OCI-LY3 (cell line): Measurements from ENCODE around the gene GSS.

Experiments
- H2AFZ ChIP-seq: fragments of 200-600, 300-600 bp; shearing (Covaris generic); 2 replicates; pipeline ENCODE4 v1.6.0; 2014; ENCODE audit warnings: antibody characterized with exemption, low read depth, low read length
- H3K27ac ChIP-seq: fragments of 200-600, 300-600 bp; sonication (generic); 2 replicates; pipeline ENCODE4 v1.5.1; 2014; ENCODE audit warnings: mild to moderate bottlenecking, low read length, moderate library complexity, mixed read lengths
- H3K27me3 ChIP-seq: fragments of 200-600, 300-600 bp; sonication (generic); 2 replicates; pipeline ENCODE4 v1.6.1; 2014; ENCODE audit warnings: low read depth, low read length, mixed read lengths
- H3K36me3 ChIP-seq: fragments of 200-600, 300-600 bp; sonication (generic); replicated peaks from 2 replicates; pipeline ENCODE3; 2014; ENCODE audit warnings: low read depth, low read length, mixed read lengths
- H3K4me1 ChIP-seq: fragments of 300-600, 200-600 bp; sonication (generic); 2 replicates; pipeline ENCODE4 v1.6.1; 2014; ENCODE audit warnings: low read length, mixed read lengths
- H3K4me2 ChIP-seq: fragments of 200-600, 300-600 bp; sonication (generic); 2 replicates; pipeline ENCODE4 v1.6.1; 2014; ENCODE audit warnings: low read length, mixed read lengths
- H3K4me3 ChIP-seq: fragments of 300-600, 200-600 bp; sonication (generic); 2 replicates; pipeline ENCODE4 v1.5.1; 2014; ENCODE audit warnings: antibody characterized with exemption, mild to moderate bottlenecking, low read length, moderate library complexity
- H3K79me2 ChIP-seq: fragments of 300-600, 200-600 bp; shearing (Covaris generic); 2 replicates; pipeline ENCODE4 v1.6.1; 2014; ENCODE audit warnings: mild to moderate bottlenecking, low read length, mixed read lengths
- H3K9ac ChIP-seq: fragments of 300-600, 200-600 bp; shearing (Covaris generic); 2 replicates; pipeline ENCODE4 v1.6.0; 2014; ENCODE audit warnings: mild to moderate bottlenecking, low read length, moderate library complexity
- H3K9me3 ChIP-seq: fragments of 200-600, 300-600 bp; shearing (Covaris generic); 2 replicates; pipeline ENCODE4 v1.6.1; 2014; ENCODE audit warnings: low read length, mixed read lengths; ENCODE audit not compliant: insufficient read depth
- H4K20me1 ChIP-seq: fragments of 200-600, 300-600 bp; sonication (generic); 2 replicates; pipeline ENCODE4 v1.6.1; 2016; ENCODE audit warnings: low read length, mixed read lengths; ENCODE audit not compliant: insufficient read depth
- EZH2phosphoT487 ChIP-seq: fragments of 200-600 bp; shearing (Covaris generic); IDR thresholded peaks from 2 replicates; pipeline ENCODE4 v1.6.1; 2018; ENCODE audit warnings: antibody characterized with exemption, mixed run types, low read depth
- TF ChIP-seq, protein P1 (sequence below): fragments of 200-600, 300-600 bp; sonication (generic); IDR thresholded peaks from 2 replicates; pipeline ENCODE4 v1.5.1; 2014; ENCODE audit warnings: antibody characterized with exemption, low read length, low read depth

The GSS gene

DNA sequence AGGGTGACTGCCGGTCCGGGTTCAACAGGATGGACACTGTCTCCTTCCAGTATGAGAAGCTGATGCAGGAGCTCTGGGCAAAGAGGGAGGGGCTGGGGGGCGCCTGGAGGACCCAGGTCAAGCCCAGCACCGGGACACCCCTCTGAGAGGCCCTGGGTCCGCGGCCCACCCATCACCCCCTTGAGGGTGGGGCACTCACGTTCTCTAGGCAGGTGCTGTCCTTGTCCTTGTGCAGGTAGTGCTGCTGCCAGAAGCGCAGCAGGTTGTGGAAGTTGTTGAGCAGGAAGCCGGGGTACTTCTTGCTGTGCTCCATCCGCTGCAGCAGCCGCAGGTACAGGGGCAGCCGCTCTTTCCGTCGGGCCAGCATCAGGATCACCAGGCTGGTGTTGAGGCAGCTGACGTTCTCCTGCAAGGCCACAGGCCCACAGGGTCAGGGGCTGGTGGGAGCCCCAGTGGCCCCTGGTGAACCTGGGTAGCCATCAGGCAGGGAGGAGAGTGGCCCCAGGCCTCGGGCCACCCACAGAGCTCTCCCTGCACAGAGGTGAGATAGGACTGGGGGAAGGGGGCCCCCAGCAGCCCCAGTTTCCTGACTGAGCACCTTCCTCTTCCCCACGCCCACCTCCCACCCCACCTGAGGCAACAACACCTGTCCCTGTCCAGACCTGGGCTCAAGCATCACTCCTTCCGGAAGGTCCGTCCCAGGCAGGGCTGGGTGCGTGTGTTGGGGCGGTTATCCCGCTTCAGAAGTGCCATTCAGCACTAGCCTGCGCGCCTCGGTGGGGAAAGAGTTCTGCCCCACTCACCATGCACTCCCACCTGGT, 47.8 kb upstream of the GSS start:
- no peaks in the 10 kb centered on the region for H3K27me3 ChIP-seq
- H3K9ac ChIP-seq: no peak overlapping the region
- H3K4me3 ChIP-seq: no peak overlapping the region
- no peaks in the 10 kb centered on the region for H3K4me1 ChIP-seq
- H4K20me1 ChIP-seq: no peaks in the 10 kb centered on the region
- TF ChIP-seq EZH2phosphoT487: no peak
- TF ChIP-seq, protein P1, sequence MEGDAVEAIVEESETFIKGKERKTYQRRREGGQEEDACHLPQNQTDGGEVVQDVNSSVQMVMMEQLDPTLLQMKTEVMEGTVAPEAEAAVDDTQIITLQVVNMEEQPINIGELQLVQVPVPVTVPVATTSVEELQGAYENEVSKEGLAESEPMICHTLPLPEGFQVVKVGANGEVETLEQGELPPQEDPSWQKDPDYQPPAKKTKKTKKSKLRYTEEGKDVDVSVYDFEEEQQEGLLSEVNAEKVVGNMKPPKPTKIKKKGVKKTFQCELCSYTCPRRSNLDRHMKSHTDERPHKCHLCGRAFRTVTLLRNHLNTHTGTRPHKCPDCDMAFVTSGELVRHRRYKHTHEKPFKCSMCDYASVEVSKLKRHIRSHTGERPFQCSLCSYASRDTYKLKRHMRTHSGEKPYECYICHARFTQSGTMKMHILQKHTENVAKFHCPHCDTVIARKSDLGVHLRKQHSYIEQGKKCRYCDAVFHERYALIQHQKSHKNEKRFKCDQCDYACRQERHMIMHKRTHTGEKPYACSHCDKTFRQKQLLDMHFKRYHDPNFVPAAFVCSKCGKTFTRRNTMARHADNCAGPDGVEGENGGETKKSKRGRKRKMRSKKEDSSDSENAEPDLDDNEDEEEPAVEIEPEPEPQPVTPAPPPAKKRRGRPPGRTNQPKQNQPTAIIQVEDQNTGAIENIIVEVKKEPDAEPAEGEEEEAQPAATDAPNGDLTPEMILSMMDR: no peak
- H2AFZ ChIP-seq: no peak overlapping the region
- no peaks in the 10 kb centered on the region for H3K79me2 ChIP-seq
- peaks cover 50% of the 10 kb centered on the region for H3K36me3 ChIP-seq
- H3K27ac ChIP-seq: no peak overlapping the region
- no peaks in the 10 kb centered on the region for H3K9me3 ChIP-seq
- no peak overlapping the region for H3K4me2 ChIP-seq

DNA sequence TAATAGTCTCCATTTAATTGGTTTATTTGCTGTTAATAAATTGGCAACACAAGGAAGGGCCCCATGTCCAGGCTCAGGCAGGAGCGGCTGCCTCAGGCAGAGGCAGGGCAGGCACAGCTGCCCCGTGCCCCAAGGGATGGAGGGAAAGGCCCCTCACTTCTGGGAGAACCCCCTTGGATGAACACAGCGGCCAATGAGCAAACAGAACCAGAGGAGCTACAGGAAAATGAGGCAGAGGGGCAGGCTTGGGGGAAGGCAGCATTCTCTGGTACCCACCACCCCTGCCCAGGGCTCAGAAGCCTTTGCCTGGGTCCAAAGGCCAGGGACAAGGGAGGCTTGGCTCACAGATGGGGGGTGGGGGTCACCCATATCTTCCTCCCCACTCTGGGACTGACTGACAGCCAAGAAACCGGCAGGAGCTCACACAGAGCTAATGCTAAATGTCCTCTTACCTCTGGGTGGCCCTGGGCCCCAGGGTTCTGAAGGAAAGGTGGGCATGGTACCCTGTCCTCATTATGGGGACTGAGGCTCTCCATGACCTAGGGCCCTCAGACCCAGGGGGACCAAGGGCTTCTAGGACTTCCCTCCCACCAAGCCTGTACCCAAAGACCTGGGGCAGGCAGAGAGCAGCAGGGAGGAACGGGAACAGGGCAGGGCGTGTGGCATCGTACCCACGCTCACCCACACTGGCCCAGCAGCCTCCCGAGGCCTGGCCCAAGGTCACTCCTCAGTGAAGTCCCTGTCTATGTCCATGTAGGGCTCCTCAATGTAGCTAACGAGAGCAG, 47.0 kb upstream of the GSS start:
- Histone ChIP-seq H3K4me2 (no peak overlapping the region), H3K36me3 (peaks cover 42% of the 10 kb centered on the region), H3K9ac (no peak overlapping the region), H3K4me1 (no peaks in the 10 kb centered on the region), H3K79me2 (no peaks in the 10 kb centered on the region), H2AFZ (no peak overlapping the region), H3K4me3 (no peak overlapping the region), H3K27me3 (no peaks in the 10 kb centered on the region), H3K27ac (no peak overlapping the region), H4K20me1 (no peaks in the 10 kb centered on the region), H3K9me3 (no peaks in the 10 kb centered on the region)
- TF ChIP-seq EZH2phosphoT487: no peak
- TF ChIP-seq, protein P1: no peak; the same call in 1 of the 2 replicates

DNA sequence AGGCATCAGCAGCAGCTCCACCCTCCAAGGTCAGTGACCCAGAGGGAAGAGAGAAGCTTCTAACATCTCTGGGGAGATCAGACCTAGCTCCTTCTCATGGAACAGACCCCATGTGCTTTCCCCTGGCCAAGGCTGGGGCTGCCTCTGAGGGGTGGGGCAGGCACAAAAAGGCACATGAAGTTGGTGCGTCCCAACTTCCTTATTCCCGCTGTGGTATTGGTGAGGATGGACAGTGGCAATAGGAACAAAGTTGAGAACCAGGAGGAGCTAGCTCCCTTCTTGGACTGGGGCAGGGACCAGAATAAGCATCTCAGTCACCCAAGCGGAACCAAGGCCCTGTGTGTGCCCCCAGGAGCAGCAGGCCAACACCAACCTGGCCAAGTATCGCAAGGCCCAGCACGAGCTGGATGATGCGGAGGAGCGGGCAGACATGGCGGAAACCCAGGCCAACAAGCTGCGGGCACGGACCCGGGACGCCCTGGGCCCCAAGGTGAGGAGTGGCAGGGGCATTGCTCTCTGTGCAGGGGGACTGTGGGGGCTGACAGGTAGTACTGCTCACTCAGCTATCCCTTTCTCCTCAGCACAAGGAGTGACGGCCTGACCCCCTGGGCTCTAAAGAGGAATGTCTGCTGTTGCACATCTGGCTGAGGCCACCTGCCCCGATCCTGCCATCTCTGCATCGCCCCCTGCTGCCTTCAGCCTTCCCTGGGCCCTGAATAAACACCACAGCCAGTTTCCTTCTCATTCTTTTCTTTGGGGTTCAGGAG, 46.2 kb upstream of the GSS start:
- no peaks in the 10 kb centered on the region for H3K9me3 ChIP-seq
- H3K4me3 ChIP-seq: no peak overlapping the region
- H2AFZ ChIP-seq: no peak overlapping the region
- no peaks in the 10 kb centered on the region for H4K20me1 ChIP-seq
- H3K4me1 ChIP-seq: no peaks in the 10 kb centered on the region
- no peak for TF ChIP-seq EZH2phosphoT487
- TF ChIP-seq, protein P1: peak; percentile 34
- no peak overlapping the region for H3K9ac ChIP-seq
- H3K4me2 ChIP-seq: no peak overlapping the region
- no peaks in the 10 kb centered on the region for H3K27me3 ChIP-seq
- H3K79me2 ChIP-seq: no peaks in the 10 kb centered on the region
- peaks cover 42% of the 10 kb centered on the region for H3K36me3 ChIP-seq
- no peak overlapping the region for H3K27ac ChIP-seq
